Measurements from ENCODE around the gene CAPZB.
A peak's percentile ranks its signal among the peaks of the same experiment; 100 is the strongest.

Gene CAPZB

DNA sequence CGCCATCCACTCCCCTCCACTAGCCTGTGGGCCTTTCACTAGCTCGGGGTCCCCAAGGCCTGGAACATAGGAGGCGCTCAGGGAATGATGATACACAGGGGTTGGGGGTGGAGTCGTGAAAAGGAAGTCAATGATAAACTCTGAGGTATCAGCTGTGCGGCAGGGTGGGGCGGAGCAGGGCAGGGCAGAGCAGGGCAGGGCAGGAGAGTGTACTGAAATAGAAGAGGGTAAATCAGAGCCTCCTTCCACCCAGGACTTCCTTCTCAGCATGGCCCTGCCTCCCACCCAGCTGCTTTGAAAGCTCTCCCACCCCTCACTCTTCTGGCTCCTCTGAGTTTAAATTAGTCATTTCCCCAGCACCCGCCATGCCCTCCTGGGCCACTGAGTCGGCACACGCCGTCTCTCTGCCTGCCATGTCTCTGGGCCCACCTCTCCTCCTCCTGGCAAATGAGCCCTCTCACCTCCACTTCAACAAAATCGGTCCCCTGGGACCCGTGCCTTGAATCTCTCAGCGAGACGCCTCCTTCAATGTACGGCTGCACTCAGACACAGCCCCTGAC, 16.9 kb downstream of the CAPZB start:
- no peak for DNase-seq (ENCODE audit: low spot score)

DNA sequence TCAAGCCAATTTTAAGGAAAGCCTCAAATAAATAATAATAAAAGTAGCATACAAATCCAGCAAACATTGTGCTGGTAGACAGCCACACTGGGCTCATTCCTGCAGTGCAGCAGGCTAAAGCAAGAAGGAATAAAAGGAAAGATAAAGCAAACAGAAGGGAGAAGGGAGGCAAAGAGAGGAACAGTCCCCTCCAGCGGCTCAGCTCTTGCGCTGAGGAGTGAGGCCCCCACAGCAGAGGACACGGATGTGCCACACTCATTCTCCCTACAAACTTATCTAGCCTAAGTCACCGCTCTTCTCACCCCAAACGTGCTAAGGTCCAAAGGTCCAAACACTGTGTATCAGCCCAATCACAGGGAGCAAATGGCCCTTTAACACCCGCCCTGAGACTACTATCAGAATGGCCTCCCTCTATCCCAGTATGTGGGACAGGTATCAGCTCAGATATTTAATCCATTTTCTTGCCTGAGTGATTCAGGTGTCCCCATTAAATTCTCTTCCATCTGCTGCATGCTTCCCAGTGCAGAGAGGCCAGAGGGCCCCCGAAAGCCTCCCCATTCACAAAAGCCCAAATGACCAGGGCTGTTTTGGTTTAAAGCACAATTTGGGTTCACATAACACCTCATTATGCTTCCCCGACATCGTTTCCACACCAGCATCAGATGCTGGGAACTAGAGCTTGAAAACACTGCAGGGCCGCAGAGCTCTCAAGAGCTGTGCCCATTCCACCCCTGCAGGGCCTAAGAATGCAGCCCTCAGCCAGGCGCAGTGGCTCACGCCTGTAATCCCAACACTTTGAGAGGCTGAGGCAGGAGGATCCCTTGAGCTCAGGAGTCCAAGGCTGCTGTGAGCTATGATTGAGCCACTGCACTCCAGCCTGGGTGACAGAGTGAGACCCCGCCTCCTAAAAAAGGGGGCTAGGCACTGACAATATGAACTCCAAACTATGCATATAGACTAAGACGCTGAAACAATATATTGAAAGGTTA, 17.8 kb downstream of the CAPZB start:
- DNase-seq (ENCODE audit: low spot score): no peak

DNA sequence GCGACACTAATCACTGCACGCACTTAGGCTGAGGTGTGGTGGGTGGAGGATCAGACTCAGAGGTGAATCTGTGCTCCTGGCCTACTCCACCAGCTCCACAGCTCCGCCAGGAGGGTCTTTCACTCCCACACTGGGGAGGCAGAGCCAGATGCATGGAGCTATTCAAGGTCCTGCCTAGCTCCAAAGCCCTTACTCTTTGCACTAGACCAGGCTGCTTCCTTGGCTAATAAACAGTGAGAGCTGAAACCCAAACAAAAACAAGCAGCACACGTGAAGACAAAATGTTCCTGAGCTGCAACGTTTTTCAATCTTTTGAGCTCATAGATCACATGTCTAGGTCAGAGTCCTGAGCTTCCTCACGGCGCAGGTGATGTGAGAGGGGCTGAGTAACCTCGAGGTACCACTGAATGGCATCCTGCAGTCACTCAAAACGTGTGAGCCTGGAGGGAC, 19.2 kb downstream of the CAPZB start:
- no peak for DNase-seq (ENCODE audit: low spot score)

- DNase-seq (ENCODE audit: low spot score): no peak
These were observed 19.7 kb downstream of the CAPZB start for GRCh38 chr1:19465650-19466049.

DNA sequence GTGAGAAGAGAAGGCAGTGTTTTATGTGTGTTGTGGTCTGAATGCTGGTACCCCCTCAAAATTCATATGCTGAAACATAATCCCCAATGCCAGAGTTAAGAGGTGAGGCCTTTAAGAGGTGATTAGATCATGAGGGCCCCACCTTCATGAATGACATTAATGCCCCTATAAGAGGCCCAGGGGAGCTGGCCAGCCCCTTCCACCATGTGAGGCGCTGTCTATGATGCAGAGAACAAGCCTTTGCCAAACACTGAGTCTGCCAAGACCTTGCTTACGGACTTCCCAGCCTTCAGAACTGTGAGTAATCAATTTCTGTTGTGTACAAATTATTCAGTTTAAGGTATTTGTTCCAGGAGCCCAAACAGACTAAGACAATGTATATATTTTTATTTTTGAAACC, 20.2 kb downstream of the CAPZB start:
- DNase-seq (ENCODE audit: low spot score): no peak

GRCh38 chr1:19464696-19465095, 20.6 kb downstream of the CAPZB start:
- DNase-seq (ENCODE audit: low spot score): no peak

DNA sequence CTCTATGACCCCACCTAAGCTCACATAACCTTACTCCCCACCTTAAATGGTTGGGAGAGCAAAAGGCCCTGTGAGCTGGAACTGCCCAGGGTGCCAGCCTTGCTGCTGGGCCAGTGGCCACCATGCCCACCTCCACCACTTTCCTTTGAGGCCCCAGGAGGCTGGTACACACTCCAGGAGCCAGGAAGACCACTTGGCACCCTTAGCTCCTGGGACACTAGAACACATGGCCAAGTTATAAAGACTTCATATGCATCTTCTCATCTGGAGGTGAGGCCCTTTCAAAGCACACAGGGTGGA, 21.9 kb downstream of the CAPZB start:
- DNase-seq (ENCODE audit: low spot score): no peak

DNA sequence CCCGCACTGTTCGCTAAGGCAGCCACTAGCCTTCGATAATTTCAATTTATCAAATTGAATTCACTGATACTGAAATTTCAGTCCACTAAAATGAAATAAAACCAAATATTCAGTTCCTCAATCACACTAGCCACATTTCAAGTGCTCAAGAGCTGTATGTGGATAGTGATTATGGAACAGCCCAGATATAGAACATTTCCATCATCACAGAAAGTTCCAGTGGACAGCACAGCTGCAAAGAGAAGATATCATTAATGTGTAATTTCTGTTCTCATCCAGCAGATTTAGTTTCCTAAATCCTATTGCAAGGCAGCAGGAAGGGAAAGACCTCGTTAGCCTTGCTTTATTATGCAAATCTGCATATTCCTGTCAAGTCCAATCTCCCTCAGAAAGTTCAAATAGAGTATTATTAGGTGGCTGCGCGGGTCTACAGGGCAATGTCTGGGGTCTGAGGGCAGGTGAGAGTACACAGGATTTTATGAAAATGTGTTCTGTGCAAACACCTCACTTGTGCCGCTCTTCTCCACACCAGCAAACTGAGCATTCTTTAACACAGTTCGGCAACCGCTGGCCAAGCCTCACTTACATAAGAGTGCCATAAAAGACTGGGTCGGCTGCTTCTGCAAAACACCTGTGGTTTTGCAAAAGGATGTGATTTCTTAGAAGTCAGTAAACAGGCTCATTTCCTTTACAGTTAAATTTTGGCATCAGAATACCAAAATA, 22.4 kb downstream of the CAPZB start:
- DNase-seq (ENCODE audit: low spot score): no peak

GRCh38 chr1:19461220-19461554, 24.2 kb downstream of the CAPZB start:
- DNase-seq (ENCODE audit: low spot score): no peak

DNA sequence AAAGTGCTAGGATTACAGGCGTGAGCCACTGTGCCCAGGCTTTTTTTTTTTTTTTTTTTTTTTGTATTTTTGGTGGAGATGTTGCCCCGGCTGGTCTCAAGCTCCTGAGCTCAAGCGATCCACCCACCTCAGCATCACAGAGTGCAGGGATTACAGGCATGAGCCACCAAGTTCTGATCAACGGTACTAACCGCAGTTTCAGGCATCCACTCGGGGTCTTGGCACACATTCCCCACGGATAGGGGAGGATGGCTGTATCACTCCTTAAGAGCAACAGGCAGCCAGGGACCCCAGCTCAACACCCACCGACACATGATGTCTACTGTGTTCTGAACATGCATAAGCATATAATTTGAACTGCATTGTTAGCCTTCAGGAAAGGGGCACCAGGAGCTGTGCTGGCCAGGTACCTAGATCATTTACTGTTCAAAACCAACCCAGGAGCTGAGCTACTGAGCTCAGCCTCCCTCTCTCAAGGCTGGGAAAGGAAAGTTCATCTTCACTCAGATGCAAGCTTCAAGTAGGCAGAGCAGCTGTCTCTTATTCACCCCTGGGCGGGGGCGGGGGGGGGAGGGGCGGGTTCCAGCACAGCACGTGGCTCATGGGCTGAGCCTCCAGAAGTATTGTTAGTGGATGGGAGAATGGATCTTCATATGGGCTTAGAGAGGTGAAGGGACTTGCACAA, 24.7 kb downstream of the CAPZB start:
- no peak for DNase-seq (ENCODE audit: low spot score)

DNA sequence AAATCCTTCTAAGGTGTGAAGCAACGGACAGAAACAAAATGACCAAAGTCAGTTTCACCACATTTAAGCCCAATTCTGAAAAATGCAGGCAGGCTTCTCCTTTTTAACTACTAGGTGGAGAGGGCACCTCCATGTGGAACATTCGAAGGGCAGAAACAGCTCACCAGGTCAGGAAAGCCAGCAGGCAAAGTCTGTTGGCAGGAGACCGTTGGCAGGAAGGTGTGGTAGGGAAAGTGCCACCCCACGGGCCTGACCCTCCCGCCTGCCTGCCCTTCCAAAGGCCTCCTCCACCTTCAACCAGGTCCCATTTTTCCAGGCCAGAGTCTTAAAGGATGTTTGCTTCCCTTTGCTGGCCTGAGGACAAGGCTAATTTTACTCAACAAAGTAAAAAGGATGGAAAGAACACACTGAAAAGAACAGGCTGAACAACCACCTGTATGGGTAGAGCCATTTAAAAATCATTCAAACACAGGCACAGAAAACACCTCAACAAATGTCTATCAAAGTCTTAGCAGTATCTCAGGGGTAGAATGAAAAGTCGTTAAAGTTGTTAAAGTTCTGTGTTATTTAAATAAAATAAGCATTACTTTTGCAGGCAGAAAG, 26.4 kb downstream of the CAPZB start:
- DNase-seq (ENCODE audit: low spot score): no peak

- no peak for DNase-seq (ENCODE audit: low spot score)
These were observed 27.7 kb downstream of the CAPZB start for GRCh38 chr1:19457607-19458006.

GRCh38 chr1:19456968-19457441, 28.3 kb downstream of the CAPZB start:
- DNase-seq (ENCODE audit: low spot score): no peak

DNA sequence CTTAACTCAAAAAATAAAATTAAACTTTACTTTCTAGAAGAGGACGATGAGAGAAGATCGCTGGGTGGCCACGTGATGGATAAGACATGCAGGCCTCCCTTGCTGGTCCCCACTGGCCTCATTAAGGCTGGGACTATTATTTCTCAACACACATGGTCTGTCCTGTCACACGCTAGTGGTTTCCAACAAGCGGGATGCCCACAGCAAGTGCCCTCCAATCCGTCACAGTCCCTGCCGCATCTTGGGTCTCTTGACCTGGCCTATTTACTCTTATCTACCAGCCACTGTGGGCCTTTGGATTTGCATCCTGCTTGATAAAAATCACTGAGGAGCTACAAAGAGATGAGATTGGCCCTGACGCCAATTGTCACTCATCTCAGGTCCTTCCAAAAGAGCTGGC, 30.0 kb downstream of the CAPZB start:
- DNase-seq (ENCODE audit: low spot score): no peak

GRCh38 chr1:19454265-19455146, 30.8 kb downstream of the CAPZB start:
- peak; percentile 17 for DNase-seq (ENCODE audit: low spot score)

DNA sequence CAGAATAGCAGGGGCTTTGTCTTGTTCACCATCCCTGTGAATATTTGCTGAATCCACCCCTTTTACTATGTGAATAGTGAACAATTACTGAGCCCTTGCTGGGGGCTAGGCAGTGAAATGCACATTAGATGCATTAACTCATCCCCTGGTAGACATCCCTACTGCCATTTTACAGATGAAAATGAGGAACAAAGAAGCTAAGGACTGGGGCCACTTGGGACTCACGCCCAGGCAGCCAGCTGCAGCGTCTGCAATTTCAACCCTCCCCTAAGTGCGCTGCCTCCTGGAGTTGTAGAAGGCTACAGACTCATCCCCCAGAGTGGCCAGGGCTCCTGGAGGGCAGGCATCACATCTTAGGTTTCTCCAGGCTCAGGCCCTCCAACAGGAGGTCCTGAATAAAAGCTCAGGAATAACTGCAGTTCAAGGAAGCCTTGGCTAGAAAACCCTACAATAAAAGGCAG, 31.6 kb downstream of the CAPZB start:
- no peak for DNase-seq (ENCODE audit: low spot score)

DNA sequence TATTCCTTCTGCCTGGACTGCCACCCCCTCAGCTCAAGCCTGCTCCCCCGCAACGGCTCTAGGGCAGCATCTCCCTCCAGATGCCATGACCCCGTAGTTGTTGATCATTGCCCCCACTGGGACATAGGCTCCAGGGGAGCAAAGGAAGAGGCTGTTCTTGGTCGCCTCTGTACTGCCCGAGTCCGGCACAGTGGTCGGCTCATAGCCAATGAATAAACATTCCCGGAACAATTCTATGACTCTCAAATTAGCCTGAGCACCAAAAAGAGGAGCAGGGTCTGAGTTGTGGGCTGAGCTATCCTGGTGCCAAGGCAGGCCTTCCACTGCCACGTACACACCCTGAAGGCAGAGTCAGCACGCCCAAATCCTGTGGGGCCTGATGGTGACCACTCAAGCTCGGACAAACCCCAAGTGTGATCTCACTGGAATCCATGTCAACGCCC, 33.1 kb downstream of the CAPZB start:
- DNase-seq (ENCODE audit: low spot score): peak; percentile 84

DNA sequence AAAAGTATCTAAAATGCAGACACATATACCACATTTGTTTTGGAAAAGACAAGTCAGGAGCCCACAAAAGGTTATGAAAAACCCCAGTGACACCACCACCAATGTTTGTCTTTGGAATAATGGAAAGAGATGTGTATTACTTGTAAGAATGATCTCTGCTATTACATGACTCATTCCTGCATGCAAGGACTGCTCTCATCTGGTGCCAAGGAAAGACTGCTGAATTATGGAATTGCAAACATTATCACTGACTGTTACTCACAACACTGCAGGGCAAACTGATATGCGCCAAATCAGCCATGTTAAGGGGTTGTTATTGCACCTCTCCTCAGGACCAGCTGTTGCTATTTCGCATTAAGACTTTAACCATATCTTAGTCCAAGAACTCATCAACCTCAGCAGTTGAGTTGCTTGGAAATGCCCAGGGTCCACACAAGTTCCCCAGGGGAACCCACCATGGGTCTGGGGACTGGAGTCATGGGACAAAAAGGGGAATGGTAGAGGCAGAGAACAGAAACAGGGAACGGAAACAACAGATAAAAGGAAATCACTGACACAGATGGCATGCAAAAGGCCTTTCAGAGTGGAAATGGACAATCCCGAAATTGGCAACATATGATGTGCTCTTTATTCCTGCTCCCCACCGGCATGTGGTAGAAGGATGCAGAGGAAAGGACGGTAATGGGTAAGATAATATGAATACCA, 34.4 kb downstream of the CAPZB start:
- peak; percentile 80 for DNase-seq (ENCODE audit: low spot score)

DNA sequence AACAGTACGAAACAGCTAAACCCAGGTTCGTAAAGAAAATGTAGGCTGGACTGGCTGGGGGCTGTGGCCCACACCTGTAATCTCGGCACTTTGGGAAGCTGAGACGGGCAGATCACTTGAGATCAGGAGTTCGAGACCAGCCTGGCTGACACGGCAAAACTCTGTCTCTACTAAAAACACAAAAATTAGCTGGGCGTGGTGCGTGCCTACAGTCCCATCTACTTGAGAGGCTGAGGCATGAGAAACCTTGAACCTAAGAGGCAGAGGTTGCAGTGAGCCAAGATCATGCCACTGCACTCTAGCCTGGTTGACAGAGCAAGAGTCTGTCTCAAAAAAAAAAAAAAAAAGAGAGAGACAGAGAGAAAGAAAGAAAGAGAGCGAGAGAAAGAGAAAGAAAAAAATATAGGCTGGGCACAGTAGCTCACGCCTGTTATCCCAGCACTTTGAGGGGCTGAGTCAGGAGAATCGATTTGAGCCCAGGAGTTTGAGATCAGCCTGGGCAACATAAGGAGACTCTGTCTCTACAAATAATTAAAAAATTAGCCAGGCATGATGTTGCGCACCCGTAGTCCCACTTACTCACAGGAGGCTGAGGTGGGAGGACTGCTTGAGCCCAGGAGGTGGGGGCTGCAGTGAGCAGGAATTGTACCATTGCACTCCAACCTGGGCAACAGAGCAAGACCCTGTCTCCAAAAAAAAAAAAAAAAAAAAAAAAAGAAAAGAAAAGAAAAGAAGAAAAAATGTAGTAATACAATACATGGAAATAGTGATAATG, 35.7 kb downstream of the CAPZB start:
- DNase-seq (ENCODE audit: low spot score): no peak
